GM15510 (cell line): ENCODE measurements around the gene SCNN1B.

ENCODE experiments used
- POLR2A ChIP-seq: IDR thresholded peaks from 3 replicates; pipeline ENCODE4 v1.6.1; 2011; ENCODE audit warnings: borderline replicate concordance; ENCODE audit not compliant: insufficient read length; ENCODE audit errors: extremely low read depth

Gene SCNN1B

DNA sequence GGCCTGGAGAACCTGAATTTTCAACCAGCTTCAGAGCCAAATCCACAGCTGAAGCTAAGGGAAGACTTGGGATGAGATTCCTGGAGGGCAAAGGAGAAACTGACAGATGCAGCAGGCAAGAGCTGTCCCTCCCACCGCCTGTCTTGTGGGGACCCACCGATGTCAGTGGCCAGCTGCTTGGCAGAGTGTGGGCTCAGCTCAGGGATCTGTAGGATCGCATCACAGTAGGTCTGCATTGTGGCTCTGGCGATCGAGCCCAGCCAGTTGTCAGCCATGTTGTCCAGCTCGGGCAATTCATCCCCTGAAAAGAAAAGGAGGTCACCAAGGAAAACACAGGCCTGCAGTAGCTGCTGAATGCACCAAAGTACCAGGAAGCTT, 90.1 kb downstream of the SCNN1B start:
- no peak for TF ChIP-seq POLR2A

DNA sequence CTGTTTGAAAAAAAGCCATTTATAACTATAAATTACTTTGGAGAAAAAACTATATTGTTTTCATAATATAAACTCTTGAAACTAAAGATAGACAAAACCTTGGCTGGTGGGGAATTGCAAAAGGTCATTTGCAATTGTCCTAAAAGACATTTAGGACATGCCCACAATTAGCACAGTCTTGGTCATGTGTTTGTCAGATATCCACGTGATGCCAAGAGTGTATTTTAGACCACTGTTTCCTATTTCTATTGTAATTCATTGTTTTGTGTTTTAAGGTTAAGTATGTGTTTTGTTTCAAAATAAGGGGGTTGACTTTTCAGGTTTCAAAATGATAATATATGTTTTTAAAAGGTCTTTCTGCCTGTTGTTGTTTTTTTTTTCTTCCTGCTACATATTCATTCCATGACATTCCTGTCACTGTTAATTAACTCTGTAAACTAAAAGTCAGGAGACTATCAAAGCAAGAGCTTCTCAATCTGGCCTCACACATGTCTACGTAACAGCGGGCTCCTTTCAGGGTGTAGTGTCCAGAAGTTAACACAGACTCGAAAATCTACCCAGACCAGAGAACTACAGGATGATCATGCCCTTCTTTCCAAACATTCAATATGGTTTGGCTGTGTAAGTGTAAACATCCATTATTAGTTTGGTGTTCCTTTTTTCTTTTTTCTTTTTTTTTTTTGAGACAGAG, 92.2 kb downstream of the SCNN1B start:
- no peak for TF ChIP-seq POLR2A

GRCh38 chr16:23395732-23396131, 93.6 kb downstream of the SCNN1B start:
- TF ChIP-seq POLR2A = no peak

DNA sequence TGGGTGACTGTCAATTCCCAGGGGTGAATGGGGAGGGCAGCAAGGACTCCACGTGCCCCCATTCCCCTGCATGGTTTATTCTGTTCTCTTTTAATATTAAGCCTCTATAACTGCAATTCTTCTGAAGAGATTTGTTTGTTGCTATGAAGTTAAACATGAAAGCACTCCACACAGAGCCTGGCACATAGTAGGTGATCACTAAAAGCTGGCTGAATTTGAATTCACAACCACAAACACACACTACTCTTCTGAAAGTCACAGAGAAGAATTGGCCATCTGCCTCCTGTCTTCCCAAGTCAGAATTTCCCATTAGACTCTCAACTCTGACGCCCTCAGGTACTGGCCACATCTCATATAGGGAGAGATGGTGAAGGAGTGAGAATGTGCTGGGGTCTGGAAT, 95.4 kb downstream of the SCNN1B start:
- no peak for TF ChIP-seq POLR2A

- no peak for TF ChIP-seq POLR2A
Measured at GRCh38 chr16:23398987-23399805, 97.1 kb downstream of the SCNN1B start.

- no peak for TF ChIP-seq POLR2A
Measured at GRCh38 chr16:23401139-23401538, 99.0 kb downstream of the SCNN1B start.

GRCh38 chr16:23402100-23402499, 100.0 kb downstream of the SCNN1B start:
- TF ChIP-seq POLR2A = no peak

DNA sequence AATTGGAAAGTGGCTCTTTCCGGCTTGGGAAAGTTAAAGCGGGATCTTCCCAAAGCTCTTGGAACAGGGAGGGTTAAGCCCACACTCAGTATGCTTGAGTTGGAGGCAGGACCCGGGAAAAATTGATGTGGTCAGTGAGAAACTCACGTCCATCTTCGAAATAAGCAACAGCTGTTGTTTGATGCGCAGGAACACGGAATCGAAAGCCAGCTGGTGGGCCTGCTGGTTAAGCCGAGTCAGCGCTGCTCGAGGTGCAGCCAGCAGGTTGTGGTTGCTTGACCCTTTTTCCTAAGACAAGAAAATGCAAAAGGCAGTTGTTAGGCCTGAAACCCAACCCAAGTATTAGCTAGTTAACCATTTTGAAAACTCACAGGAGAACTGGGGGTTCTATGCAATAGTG, 101.4 kb downstream of the SCNN1B start:
- no peak for TF ChIP-seq POLR2A

DNA sequence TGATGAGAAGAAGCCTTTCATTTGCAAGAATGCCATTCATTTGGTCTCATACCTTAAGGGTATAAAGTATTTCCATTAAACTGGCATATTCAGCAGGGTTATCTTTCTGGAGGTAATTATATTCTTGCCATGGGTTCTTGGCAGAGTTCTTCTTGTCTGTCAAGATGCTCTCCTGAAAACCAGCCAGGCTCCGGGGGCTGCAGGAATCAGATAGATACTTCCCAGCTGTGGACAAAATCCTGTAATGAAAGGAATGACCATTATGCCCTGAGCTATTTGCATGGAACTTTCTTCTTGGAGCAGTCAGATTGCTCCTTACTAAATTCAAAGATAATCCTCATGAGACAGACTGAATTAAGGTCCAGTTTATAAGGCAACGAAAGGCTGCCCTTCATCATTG, 103.9 kb downstream of the SCNN1B start:
- TF ChIP-seq POLR2A = no peak

- no peak for TF ChIP-seq POLR2A
Measured at GRCh38 chr16:23406546-23407240, 104.6 kb downstream of the SCNN1B start.

GRCh38 chr16:23407436-23408127, 105.5 kb downstream of the SCNN1B start:
- no peak for TF ChIP-seq POLR2A

DNA sequence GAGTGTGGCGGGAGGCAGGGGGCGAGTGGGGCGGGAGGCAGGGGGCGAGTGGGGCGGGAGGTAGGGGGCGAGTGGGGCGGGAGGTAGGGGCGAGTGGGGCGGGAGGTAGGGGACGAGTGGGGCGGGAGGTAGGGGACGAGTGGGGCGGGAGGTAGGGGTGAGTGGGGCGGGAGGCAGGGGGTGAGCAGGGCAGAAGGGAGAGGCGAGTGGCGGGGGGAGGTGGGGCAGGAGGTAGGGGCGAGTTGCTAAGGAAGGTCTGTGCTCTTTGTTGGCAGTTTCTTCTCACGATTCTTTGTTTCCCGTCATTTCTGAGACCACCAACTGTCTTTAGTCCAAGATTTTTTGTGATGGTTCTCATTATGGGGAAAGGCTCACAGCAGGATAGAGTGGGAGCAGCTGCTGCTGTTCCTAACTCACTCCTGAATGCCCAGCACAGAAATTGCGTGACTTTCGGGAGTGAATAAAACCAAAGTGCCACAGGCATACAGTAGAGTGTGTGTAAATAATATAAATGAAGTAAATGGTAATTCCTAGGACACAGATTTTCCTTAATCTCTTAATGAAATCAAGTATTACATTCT, 106.2 kb downstream of the SCNN1B start:
- no peak for TF ChIP-seq POLR2A

DNA sequence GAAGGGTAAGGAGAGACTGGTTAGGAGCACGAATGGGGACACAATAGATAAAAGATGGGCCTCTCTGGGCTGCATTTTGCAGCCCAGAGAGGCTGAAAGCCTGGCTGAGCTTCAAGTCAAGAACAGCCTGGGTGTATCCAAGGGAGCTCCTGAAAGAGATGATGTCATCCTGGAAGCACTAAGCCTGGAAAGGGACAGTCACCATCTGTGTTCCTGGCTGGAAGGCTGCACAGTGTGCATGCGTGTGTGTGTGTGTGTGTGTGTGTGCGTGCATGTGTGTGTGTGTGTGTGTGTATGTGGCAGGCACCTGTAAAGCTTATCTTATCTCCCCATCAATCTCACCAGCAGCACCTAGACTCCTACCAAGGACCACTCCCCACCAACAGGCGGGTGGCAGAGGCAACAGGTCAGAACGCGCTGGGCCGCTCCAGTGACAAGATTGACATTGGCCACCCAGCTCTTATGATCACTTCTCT, 106.8 kb downstream of the SCNN1B start:
- TF ChIP-seq POLR2A = no peak

DNA sequence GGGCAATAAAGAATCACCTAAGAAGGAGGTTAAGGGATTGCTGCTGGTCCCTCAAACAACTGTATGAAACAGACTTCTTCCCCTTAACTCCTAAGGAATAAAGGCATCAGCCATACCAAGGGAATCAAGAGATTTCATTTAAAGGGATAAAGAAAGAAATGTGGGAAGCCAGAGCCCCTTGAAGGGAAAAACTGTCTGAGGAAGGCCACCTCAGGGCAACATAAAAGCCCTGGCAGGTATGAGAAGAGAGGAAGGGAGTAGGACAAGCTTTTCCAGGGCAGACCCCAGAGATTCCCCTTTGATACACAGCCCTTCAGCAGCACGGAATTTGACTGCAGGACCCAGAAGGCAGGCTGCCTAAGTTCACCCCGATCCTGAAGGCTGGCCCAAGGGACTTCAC, 107.4 kb downstream of the SCNN1B start:
- TF ChIP-seq POLR2A = no peak
